Activated CD4-positive, alpha-beta T cell treated with anti-CD3 and anti-CD28 coated beads, Interleukin-2, Interleukin-4, amounts not matched to agents 100 ng/mL and 50 ng/mL, durations not matched to agents 16 hours and 8 hours (primary cell): ENCODE measurements around the gene CD3D.

Experiments
- DNase-seq: peaks from one replicate; pipeline ENCODE4 v3.0.0-alpha.2; 2020; ENCODE audit warnings: low spot score

CD3D gene

GRCh38 chr11:118342503-118343161 lies at the start of gene CD3D:
TSS of gene CD3D (minus strand) at chr11:118342705. CDS start at chr11:118342607, 98 bp downstream.
- DNase-seq = peak; percentile 84

GRCh38 chr11:118383657-118384056 lies 41.2 kb upstream of the CD3D start:
- DNase-seq = no peak

- no peak for DNase-seq
Measured at GRCh38 chr11:118382954-118383353, 40.4 kb upstream of the CD3D start.

GRCh38 chr11:118380571-118380970 lies 38.1 kb upstream of the CD3D start:
- DNase-seq = no peak

- no peak for DNase-seq
Measured at GRCh38 chr11:118379497-118379896, 37.0 kb upstream of the CD3D start.

GRCh38 chr11:118375978-118376377 lies 33.5 kb upstream of the CD3D start:
- no peak for DNase-seq

- DNase-seq = no peak
Measured at GRCh38 chr11:118374729-118375128, 32.2 kb upstream of the CD3D start.

GRCh38 chr11:118373871-118374270 lies 31.4 kb upstream of the CD3D start:
- DNase-seq = no peak

GRCh38 chr11:118373263-118373662 lies 30.8 kb upstream of the CD3D start:
- no peak for DNase-seq

GRCh38 chr11:118370774-118371173 lies 28.3 kb upstream of the CD3D start:
- no peak for DNase-seq

GRCh38 chr11:118366287-118366686 lies 23.8 kb upstream of the CD3D start:
- no peak for DNase-seq

GRCh38 chr11:118364956-118365615 lies 22.6 kb upstream of the CD3D start:
- no peak for DNase-seq

- peak; percentile 99 for DNase-seq
Measured at GRCh38 chr11:118359295-118359958, 16.9 kb upstream of the CD3D start, which contains the start of gene UBE4A. TSS of gene UBE4A (plus strand) at chr11:118359600. CDS start at chr11:118365081, 5,481 bp downstream.

- DNase-seq = no peak
Measured at GRCh38 chr11:118358071-118358470, 15.6 kb upstream of the CD3D start.

- no peak for DNase-seq
Measured at GRCh38 chr11:118353084-118353710, 10.7 kb upstream of the CD3D start.

- no peak for DNase-seq
Measured at GRCh38 chr11:118349475-118349874, 7.0 kb upstream of the CD3D start.

GRCh38 chr11:118343981-118344515 lies 1.5 kb upstream of the CD3D start, which contains the start of gene CD3G:
TSS of gene CD3G (plus strand) at chr11:118344344. CDS start at chr11:118344424, 80 bp downstream.
- DNase-seq = peak; percentile 81

GRCh38 chr11:118343248-118343647 lies 743 bp upstream of the CD3D start:
- DNase-seq = no peak

GRCh38 chr11:118341815-118342489 lies 553 bp downstream of the CD3D start:
- DNase-seq = no peak

GRCh38 chr11:118341261-118341660 lies 1.2 kb downstream of the CD3D start:
- no peak for DNase-seq

GRCh38 chr11:118340449-118340848 lies 2.1 kb downstream of the CD3D start:
- no peak for DNase-seq
